ENCODE results near the gene DPF1.
"Not testable (repeated sequence)": the region's sequence is repeated elsewhere in the genome, so short reads cannot be mapped to it uniquely, and the experiment has no call there.

The DPF1 gene

GRCh38 chr19:38250428-38250820, 26.4 kb upstream of the DPF1 start:
- no peak for DNase-seq

GRCh38 chr19:38248421-38248820, 24.4 kb upstream of the DPF1 start:
- DNase-seq, result no peak

- no peak for DNase-seq
These were observed 23.8 kb upstream of the DPF1 start for GRCh38 chr19:38247734-38248268.

- DNase-seq, result no peak
These were observed 23.1 kb upstream of the DPF1 start for GRCh38 chr19:38247126-38247525.

GRCh38 chr19:38245826-38246498, 21.9 kb upstream of the DPF1 start:
- DNase-seq, result no peak

GRCh38 chr19:38243279-38243673, 19.3 kb upstream of the DPF1 start:
- no peak for DNase-seq

GRCh38 chr19:38239816-38240215, 15.8 kb upstream of the DPF1 start:
- no peak for DNase-seq

GRCh38 chr19:38234615-38235014, 10.6 kb upstream of the DPF1 start:
- no peak for DNase-seq

GRCh38 chr19:38233740-38234251, 9.8 kb upstream of the DPF1 start:
- peak; percentile 79 for DNase-seq

- no peak for DNase-seq
These were observed 7.9 kb upstream of the DPF1 start for GRCh38 chr19:38231918-38232317.

GRCh38 chr19:38230506-38231133, 6.6 kb upstream of the DPF1 start:
- not testable (repeated sequence) for DNase-seq

- peak; percentile 97 for DNase-seq
These were observed 5.6 kb upstream of the DPF1 start for GRCh38 chr19:38229585-38230073.

- peak; percentile 73 for DNase-seq
These were observed 4.7 kb upstream of the DPF1 start for GRCh38 chr19:38228491-38229439.

GRCh38 chr19:38228005-38228377, 4.0 kb upstream of the DPF1 start:
- peak; percentile 62 for DNase-seq

- no peak for DNase-seq
These were observed 3.4 kb upstream of the DPF1 start for GRCh38 chr19:38227287-38228004.

- DNase-seq, result not testable (repeated sequence)
These were observed 819 bp upstream of the DPF1 start for GRCh38 chr19:38224863-38225218.

- no peak for DNase-seq
These were observed 407 bp downstream of the DPF1 start for GRCh38 chr19:38223617-38224013.

GRCh38 chr19:38223119-38223523, 901 bp downstream of the DPF1 start:
- peak; percentile 15 for DNase-seq

- DNase-seq, result no peak
These were observed 1.8 kb downstream of the DPF1 start for GRCh38 chr19:38221919-38222830.

- DNase-seq, result no peak
These were observed 2.6 kb downstream of the DPF1 start for GRCh38 chr19:38221421-38221820.

GRCh38 chr19:38219221-38219620, 4.8 kb downstream of the DPF1 start:
- DNase-seq, result no peak

All from NCI-H69 (cell line).